Natural killer cell (primary cell): ENCODE measurements around the gene RCE1. TPM values are rescaled to one million over a fixed set of nuclear protein-coding genes. Genes with fewer than 3 reads are reported as not detected.
"Not testable (repeated sequence)": the region's sequence is repeated elsewhere in the genome, so short reads cannot be mapped to it uniquely, and the experiment has no call there.

Source experiments
- ATAC-seq, 3 donors: fragments of 150-1000 bp in 2 of 3; fragments of 200-7000 bp in 1 of 3; cut with Tn5 transposase; 1 replicate in 1 of 3; 2 replicates in 2 of 3; pipeline ENCODE4 v1.10.0; 2021; ENCODE audit warnings: mild to moderate bottlenecking in 2 of 3, moderate library complexity in 2 of 3
- DNase-seq, 2 donors: peaks; one replicate each; pipeline versions ENCODE4 v3.0.0 to v3.0.0-alpha.2; 2013 to 2021; ENCODE audit warnings: mixed read lengths in 1 of 2
- H3K27ac ChIP-seq: one replicate; pipeline ENCODE4 v1.5.1; 2013; ENCODE audit warnings: mild to moderate bottlenecking, low read length
- H3K27me3 ChIP-seq: one replicate; pipeline ENCODE4 v1.6.1; 2013; ENCODE audit warnings: low read length; ENCODE audit not compliant: control insufficient read depth, insufficient read depth
- H3K36me3 ChIP-seq: one replicate; pipeline ENCODE4 v1.6.1; 2013; ENCODE audit warnings: low read length; ENCODE audit not compliant: control insufficient read depth, insufficient read depth
- H3K4me1 ChIP-seq: one replicate; pipeline ENCODE4 v1.6.1; 2013; ENCODE audit warnings: low read length; ENCODE audit not compliant: control insufficient read depth, insufficient read depth
- H3K4me3 ChIP-seq: one replicate; pipeline ENCODE4 v1.5.1; 2013; ENCODE audit warnings: low read length
- H3K9me3 ChIP-seq: one replicate; pipeline ENCODE4 v1.6.1; 2013; ENCODE audit warnings: low read length; ENCODE audit not compliant: control insufficient read depth, insufficient read depth
- H3K27ac Mint-ChIP-seq, 2 donors: one replicate each; pipeline ENCODE4 v1.8.0; 2022; ENCODE audit warnings: mild to moderate bottlenecking in 2 of 2, mixed read lengths in 2 of 2, moderate library complexity in 1 of 2
- H3K27me3 Mint-ChIP-seq, 2 donors: one replicate each; pipeline ENCODE4 v1.8.0; 2022; ENCODE audit warnings: low read depth in 2 of 2, mixed read lengths in 2 of 2
- H3K36me3 Mint-ChIP-seq: one replicate; pipeline ENCODE4 v1.8.0; 2022; ENCODE audit warnings: mixed read lengths
- H3K4me1 Mint-ChIP-seq, 2 donors: one replicate each; pipeline ENCODE4 v1.8.0; 2022; ENCODE audit warnings: mixed read lengths in 2 of 2
- H3K4me3 Mint-ChIP-seq: one replicate; pipeline ENCODE4 v1.8.0; 2022; ENCODE audit warnings: mild to moderate bottlenecking, moderate library complexity, mixed read lengths
- H3K9me3 Mint-ChIP-seq, 2 donors: one replicate each; pipeline ENCODE4 v1.8.0; 2022; ENCODE audit warnings: mixed read lengths in 2 of 2
- WGBS: methylation state at CpG from one replicate; pipeline ENCODE4 v1.1.7; 2013; ENCODE audit warnings: missing lambda C conversion rate; ENCODE audit not compliant: insufficient coverage; 5-methylcytosine and 5-hydroxymethylcytosine counted together
- intact Hi-C: fragments of 100-400 bp; cut with micrococcal nuclease; formaldehyde crosslinking; loops from one replicate; pipeline ENCODE4 v1.14.2; 2022
- total RNA-seq, 4 donors: library from RNA; stranded (reverse); fragments of 120-200 nt in 1 of 4; gene quantifications; one replicate each; pipeline versions ENCODE4 v1.2.3 to v1.2.4, GENCODE V29; 2013 to 2022
- TF ChIP-seq, protein P1 (sequence below): fragments of 200-600 bp; IDR thresholded peaks from one replicate; pipeline ENCODE4 v1.8.0; 2022; ENCODE audit warnings: antibody characterized with exemption

Gene RCE1
- total RNA-seq, 3 donors from 2014 or later (not counting 1 experiment from before 2014, with no cell fraction given), result 41.3 to 47.0 (median 41.7) TPM

DNA sequence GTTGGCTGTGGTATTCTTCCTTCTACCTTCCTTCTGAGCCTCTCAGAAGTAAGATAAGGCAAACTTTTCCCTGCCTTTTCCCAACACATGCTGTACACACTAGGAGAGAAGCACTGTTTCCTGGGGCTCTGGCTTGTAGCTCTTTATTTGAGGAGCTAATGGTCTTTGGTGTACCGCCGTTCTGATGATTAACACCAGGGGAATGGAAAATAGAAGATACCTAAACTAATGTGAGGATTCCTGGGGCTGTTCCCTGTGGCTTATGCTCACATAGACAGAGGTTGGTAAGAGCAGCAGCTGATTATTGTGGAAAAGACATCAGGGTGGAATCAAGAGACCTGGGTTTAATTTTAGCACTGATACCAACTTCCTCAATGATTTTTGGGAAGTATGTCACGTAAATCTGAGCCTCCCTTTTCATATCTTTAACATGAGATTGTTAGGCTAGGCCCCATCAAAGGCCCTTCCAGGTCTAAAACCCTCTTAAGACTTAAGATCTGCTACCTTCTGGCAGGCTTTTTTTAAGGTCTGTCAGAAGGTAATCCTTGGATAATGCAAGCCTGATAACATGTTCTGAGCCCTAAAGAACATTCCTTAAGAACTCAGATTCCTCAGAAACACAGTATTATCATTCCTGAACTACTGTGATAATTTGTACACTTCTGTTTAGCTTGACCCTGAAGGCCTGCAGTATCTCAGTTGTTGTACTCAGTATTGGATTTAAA is 24.8 kb upstream of the RCE1 start:
- DNase-seq (no peak), ATAC-seq (no peak)
- H3K27ac ChIP-seq, result no peak overlapping the region
- Mint-ChIP-seq H3K9me3 (no peaks in the 10 kb centered on the region), H3K27ac (no peak overlapping the region), H3K27me3 (no peaks in the 10 kb centered on the region), H3K36me3 (no peaks in the 10 kb centered on the region), H3K4me1 (no peaks in the 10 kb centered on the region), H3K4me3 (no peak overlapping the region)
- intact Hi-C loops, result no loop called here
- H3K4me3 ChIP-seq, result no peak overlapping the region
- H3K36me3 ChIP-seq, result no peaks in the 10 kb centered on the region
- no peaks in the 10 kb centered on the region for H3K9me3 ChIP-seq
- H3K27me3 ChIP-seq, result no peaks in the 10 kb centered on the region
- H3K4me1 ChIP-seq, result no peaks in the 10 kb centered on the region
- WGBS, result 90% methylated on average over 3 of the region's 3 CpGs
- TF ChIP-seq, protein P1, sequence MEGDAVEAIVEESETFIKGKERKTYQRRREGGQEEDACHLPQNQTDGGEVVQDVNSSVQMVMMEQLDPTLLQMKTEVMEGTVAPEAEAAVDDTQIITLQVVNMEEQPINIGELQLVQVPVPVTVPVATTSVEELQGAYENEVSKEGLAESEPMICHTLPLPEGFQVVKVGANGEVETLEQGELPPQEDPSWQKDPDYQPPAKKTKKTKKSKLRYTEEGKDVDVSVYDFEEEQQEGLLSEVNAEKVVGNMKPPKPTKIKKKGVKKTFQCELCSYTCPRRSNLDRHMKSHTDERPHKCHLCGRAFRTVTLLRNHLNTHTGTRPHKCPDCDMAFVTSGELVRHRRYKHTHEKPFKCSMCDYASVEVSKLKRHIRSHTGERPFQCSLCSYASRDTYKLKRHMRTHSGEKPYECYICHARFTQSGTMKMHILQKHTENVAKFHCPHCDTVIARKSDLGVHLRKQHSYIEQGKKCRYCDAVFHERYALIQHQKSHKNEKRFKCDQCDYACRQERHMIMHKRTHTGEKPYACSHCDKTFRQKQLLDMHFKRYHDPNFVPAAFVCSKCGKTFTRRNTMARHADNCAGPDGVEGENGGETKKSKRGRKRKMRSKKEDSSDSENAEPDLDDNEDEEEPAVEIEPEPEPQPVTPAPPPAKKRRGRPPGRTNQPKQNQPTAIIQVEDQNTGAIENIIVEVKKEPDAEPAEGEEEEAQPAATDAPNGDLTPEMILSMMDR, result no peak

DNA sequence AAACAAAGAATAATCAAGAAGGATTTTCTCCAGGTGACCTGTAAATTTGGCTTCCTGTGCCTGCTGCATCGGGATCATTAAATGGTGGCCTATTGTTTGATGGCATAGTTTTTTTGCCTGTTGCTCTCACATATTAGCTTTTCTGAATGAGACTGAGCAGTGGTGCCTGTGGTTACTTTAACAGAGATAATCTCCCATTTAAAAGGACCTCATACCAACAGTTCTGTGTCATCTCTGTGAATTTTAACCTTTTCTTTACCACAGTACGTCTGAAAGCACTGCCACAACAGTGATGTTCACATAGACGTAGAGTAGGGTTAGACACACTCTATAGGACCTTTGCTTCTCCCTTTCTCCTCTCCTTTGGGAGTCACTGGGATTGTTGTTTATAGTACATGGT is 22.9 kb upstream of the RCE1 start:
- no peaks in the 10 kb centered on the region for H3K9me3 ChIP-seq
- Mint-ChIP-seq H3K9me3 (no peaks in the 10 kb centered on the region), H3K36me3 (no peaks in the 10 kb centered on the region), H3K4me3 (no peak overlapping the region), H3K27ac (no peak overlapping the region), H3K27me3 (no peaks in the 10 kb centered on the region), H3K4me1 (no peaks in the 10 kb centered on the region)
- H3K36me3 ChIP-seq, result no peaks in the 10 kb centered on the region
- intact Hi-C loops, result no loop called here
- TF ChIP-seq, protein P1, result no peak
- H3K27ac ChIP-seq, result no peak overlapping the region
- no peaks in the 10 kb centered on the region for H3K4me1 ChIP-seq
- ATAC-seq (no peak), DNase-seq (no peak)
- H3K4me3 ChIP-seq, result no peak overlapping the region
- 98% methylated on average over 3 of the region's 3 CpGs for WGBS
- no peaks in the 10 kb centered on the region for H3K27me3 ChIP-seq

DNA sequence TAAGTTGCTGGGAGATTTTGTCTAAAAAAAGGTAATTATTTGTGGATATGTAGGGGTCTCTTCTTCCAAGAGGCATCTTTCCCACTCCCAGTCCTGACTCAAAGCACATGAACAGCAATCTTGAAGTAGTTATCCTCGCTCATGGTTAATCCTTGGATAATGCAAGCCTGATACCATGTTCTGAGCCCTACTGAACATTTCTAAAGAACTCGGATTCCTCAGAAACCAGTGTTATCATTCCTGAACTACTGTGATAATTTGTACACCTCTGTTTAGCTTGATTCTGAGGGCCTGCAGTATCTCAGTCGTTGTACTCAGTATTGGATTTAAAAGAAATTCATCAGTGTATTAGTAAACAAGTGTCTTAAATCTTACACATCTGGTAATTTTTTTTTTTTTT is 22.3 kb upstream of the RCE1 start:
- no peaks in the 10 kb centered on the region for H3K36me3 Mint-ChIP-seq
- H3K4me3 Mint-ChIP-seq, result no peak overlapping the region
- no peak overlapping the region for H3K27ac ChIP-seq
- ATAC-seq (no peak), DNase-seq (no peak)
- intact Hi-C loops, result no loop called here
- no peaks in the 10 kb centered on the region for H3K9me3 Mint-ChIP-seq
- H3K4me3 ChIP-seq, result no peak overlapping the region
- no peaks in the 10 kb centered on the region for H3K4me1 ChIP-seq
- H3K27me3 ChIP-seq, result no peaks in the 10 kb centered on the region
- H3K36me3 ChIP-seq, result no peaks in the 10 kb centered on the region
- H3K27ac Mint-ChIP-seq, result no peak overlapping the region
- H3K9me3 ChIP-seq, result no peaks in the 10 kb centered on the region
- H3K27me3 Mint-ChIP-seq, result no peaks in the 10 kb centered on the region
- TF ChIP-seq, protein P1, result no peak
- H3K4me1 Mint-ChIP-seq, result no peaks in the 10 kb centered on the region
- 97% methylated on average over 3 of the region's 3 CpGs for WGBS

DNA sequence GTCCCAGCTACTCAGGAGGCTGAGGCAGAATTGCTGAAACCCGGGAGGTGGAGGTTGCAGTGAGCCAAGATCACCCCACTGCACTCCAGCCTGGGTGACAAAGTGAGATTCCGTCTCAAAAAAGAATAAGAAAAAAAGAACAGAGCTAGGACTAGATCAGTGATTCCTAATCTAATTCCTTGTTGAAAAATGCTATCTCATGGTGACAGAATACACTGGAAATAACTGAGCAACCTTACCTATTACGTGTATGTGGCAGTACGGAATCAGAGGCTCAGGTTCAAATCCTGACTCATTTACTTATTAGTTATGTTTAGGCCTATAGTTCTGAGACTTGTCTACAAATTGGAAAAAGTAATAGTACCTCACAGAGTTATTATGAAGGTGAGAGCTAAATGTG is 19.5 kb upstream of the RCE1 start:
- H3K9me3 ChIP-seq, result no peaks in the 10 kb centered on the region
- H3K4me1 Mint-ChIP-seq, result no peaks in the 10 kb centered on the region
- no peak overlapping the region for H3K4me3 Mint-ChIP-seq
- DNase-seq (no peak), ATAC-seq (no peak)
- no peak overlapping the region for H3K27ac Mint-ChIP-seq
- no peaks in the 10 kb centered on the region for H3K9me3 Mint-ChIP-seq
- H3K36me3 ChIP-seq, result no peaks in the 10 kb centered on the region
- intact Hi-C loops, result no loop called here
- TF ChIP-seq, protein P1, result no peak
- WGBS, result 94% methylated on average over 4 of the region's 4 CpGs
- H3K36me3 Mint-ChIP-seq, result no peaks in the 10 kb centered on the region
- no peak overlapping the region for H3K27ac ChIP-seq
- no peaks in the 10 kb centered on the region for H3K27me3 ChIP-seq
- H3K4me1 ChIP-seq, result no peaks in the 10 kb centered on the region
- no peak overlapping the region for H3K4me3 ChIP-seq
- H3K27me3 Mint-ChIP-seq, result no peaks in the 10 kb centered on the region

DNA sequence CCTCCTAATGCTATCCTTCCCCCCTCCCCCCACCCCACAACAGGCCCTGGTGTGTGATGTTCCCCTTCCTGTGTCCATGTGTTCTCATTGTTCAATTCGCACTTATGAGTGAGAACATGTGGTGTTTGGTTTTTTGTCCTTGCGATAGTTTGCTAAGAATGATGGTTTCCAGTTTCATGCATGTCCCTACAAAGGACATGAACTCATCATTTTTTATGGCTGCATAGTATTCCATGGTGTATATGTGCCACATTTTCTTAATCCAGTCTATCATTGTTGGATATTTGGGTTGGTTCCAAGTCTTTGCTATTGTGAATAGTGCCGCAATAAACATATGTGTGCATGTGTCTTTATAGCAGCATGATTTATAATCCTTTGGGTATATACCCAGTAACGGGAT is 18.7 kb upstream of the RCE1 start:
- H3K4me1 Mint-ChIP-seq, H3K27ac ChIP-seq, H3K36me3 Mint-ChIP-seq, DNase-seq, H3K4me3 Mint-ChIP-seq, H3K27me3 ChIP-seq, H3K36me3 ChIP-seq, H3K9me3 Mint-ChIP-seq, ATAC-seq, intact Hi-C loops, H3K27ac Mint-ChIP-seq, H3K27me3 Mint-ChIP-seq, H3K4me3 ChIP-seq, H3K4me1 ChIP-seq, H3K9me3 ChIP-seq: not testable (repeated sequence)
- WGBS, result 100% methylated on average over 1 of the region's 4 CpGs
